Peyer's patch (tissue), 4 donors: ENCODE data around the gene ABCF2.

Experiments
- CTCF ChIP-seq, 6 experiments: fragments of 450-650 bp in 4 of 6; fragments of 200-600 bp in 2 of 6; sonication (generic) in 1 of 6; IDR thresholded peaks; one replicate each; pipeline ENCODE4 v1.5.1; 2017 to 2019; ENCODE audit warnings: antibody characterized with exemption in 6 of 6, mild to moderate bottlenecking in 3 of 6, moderate library complexity in 1 of 6
- POLR2A ChIP-seq, 2 donors: fragments of 450-650 bp; IDR thresholded peaks; one replicate each; pipeline ENCODE4 v1.5.1; 2017; ENCODE audit warnings: antibody characterized with exemption in 2 of 2, mild to moderate bottlenecking in 2 of 2, moderate library complexity in 2 of 2

- TF ChIP-seq POLR2A (IDR thresholded peaks at IDR 0.05), result no peak
- no peak for TF ChIP-seq CTCF (IDR thresholded peaks at IDR 0.05)
Observed at GRCh38 chr7:151274396-151274795, 47.4 kb upstream of the ABCF2 start.
